ENCODE data around the gene ADD2. TPM values are rescaled to one million over a fixed set of nuclear protein-coding genes. Genes with fewer than 3 reads are reported as not detected.
"Not testable (repeated sequence)": the region's sequence is repeated elsewhere in the genome, so short reads cannot be mapped to it uniquely, and the experiment has no call there.

The ADD2 gene
- total RNA-seq, 2 donors from 2014 or later, result 14.8 to 53.0 TPM

DNA sequence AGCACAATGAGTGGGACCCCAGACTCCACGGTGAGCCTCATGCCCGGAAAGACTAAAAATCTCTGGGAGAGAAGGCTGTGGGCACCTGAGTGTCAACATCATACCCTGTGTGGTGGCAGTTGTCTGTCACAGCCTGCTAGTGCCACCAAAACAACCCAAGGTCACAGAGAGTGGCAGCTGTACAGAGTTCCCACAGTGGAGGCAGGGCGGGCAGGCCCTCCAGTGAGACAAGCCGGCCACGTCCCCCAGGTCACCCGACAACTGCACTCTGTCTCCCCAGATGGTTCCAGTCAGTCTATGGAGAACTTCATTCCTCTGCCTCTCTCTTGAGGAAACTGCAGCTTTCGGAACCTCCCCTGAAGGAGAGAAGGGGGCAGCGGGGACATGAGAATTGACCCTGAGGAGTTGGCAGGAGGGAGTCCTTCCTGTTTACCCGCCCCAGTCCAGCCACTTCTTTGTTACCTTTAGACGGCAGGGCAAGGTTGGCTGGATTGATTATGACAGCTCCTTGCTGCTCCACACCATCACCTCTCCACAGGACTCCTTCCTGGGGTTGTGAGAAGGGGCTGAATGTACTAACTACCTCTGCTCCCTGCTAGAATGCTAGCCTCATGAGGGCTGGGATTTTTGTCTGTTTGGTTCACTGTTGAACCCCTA is 33.7 kb upstream of the ADD2 start:
- peaks cover 25% of the 10 kb centered on the region for H3K9me3 Mint-ChIP-seq
- H3K4me3 Mint-ChIP-seq, result no peak overlapping the region
- no peaks in the 10 kb centered on the region for H3K36me3 ChIP-seq (ENCODE audit: control insufficient read depth, insufficient read depth, low read length)
- no peaks in the 10 kb centered on the region for H3K27me3 ChIP-seq (ENCODE audit: control insufficient read depth, insufficient read depth, low read length, poor library complexity, severe bottlenecking)
- peaks cover 10% of the 10 kb centered on the region for H3K4me1 Mint-ChIP-seq
- no peak overlapping the region for H3K27ac ChIP-seq (ENCODE audit: low read depth, low read length)
- peaks cover 58% of the 10 kb centered on the region for H3K27me3 Mint-ChIP-seq (ENCODE audit: insufficient read depth)
- H3K4me1 ChIP-seq (ENCODE audit: control insufficient read depth, insufficient read depth, low read length), result no peaks in the 10 kb centered on the region
- H3K9ac ChIP-seq (ENCODE audit: extremely low read depth, low read length, poor library complexity, severe bottlenecking), result no peak overlapping the region
- no peak overlapping the region for H3K4me3 ChIP-seq (ENCODE audit: low read length)
- TF ChIP-seq, protein P1, sequence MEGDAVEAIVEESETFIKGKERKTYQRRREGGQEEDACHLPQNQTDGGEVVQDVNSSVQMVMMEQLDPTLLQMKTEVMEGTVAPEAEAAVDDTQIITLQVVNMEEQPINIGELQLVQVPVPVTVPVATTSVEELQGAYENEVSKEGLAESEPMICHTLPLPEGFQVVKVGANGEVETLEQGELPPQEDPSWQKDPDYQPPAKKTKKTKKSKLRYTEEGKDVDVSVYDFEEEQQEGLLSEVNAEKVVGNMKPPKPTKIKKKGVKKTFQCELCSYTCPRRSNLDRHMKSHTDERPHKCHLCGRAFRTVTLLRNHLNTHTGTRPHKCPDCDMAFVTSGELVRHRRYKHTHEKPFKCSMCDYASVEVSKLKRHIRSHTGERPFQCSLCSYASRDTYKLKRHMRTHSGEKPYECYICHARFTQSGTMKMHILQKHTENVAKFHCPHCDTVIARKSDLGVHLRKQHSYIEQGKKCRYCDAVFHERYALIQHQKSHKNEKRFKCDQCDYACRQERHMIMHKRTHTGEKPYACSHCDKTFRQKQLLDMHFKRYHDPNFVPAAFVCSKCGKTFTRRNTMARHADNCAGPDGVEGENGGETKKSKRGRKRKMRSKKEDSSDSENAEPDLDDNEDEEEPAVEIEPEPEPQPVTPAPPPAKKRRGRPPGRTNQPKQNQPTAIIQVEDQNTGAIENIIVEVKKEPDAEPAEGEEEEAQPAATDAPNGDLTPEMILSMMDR (conservative IDR thresholded peaks at IDR 0.05), result no peak
- peaks cover 4% of the 10 kb centered on the region for H3K36me3 Mint-ChIP-seq (ENCODE audit: low read depth)
- peaks cover 11% of the 10 kb centered on the region for H3K9me3 ChIP-seq (ENCODE audit: control insufficient read depth, low read length)
- DNase-seq, result no peak
- 85 to 95% methylated on average over 6 to 10 of the region's 10 CpGs for WGBS, 2 experiments (ENCODE audit: insufficient coverage in 1 of 2, insufficient read length in 1 of 2)
- no peak overlapping the region for H3K27ac Mint-ChIP-seq

DNA sequence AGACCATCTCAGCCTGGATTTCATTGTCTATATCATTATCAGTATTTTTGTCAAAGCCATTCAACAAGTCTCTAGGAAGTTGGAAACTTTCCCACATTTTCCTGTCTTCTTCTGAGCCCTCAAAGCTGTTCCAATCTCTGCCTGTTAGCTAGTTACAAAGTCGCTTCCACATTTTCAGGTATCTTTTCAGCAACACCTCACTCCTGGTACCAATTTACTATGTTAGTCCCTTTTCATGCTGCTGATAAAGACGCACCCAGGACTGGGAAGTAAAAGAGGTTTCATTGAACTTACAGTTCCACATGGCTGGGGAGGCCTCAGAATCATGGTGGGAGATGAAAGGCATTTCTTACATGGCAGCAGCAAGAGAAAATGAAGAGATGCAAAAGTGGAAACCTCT is 31.7 kb upstream of the ADD2 start:
- Histone ChIP-seq H3K27me3 (ENCODE audit: control insufficient read depth, insufficient read depth, low read length, poor library complexity, severe bottlenecking) (no peaks in the 10 kb centered on the region), H3K9me3 (ENCODE audit: control insufficient read depth, low read length) (peaks cover 11% of the 10 kb centered on the region), H3K4me3 (ENCODE audit: low read length) (no peak overlapping the region), H3K9ac (ENCODE audit: extremely low read depth, low read length, poor library complexity, severe bottlenecking) (no peak overlapping the region), H3K4me1 (ENCODE audit: control insufficient read depth, insufficient read depth, low read length) (no peaks in the 10 kb centered on the region), H3K36me3 (ENCODE audit: control insufficient read depth, insufficient read depth, low read length) (no peaks in the 10 kb centered on the region), H3K27ac (ENCODE audit: low read depth, low read length) (no peak overlapping the region)
- peaks cover 25% of the 10 kb centered on the region for H3K9me3 Mint-ChIP-seq
- WGBS, 2 experiments (ENCODE audit: insufficient coverage in 1 of 2, insufficient read length in 1 of 2), result 83 to 84% methylated on average over 1 to 2 of the region's 2 CpGs
- H3K27ac Mint-ChIP-seq, result no peak overlapping the region
- H3K36me3 Mint-ChIP-seq (ENCODE audit: low read depth), result peaks cover 4% of the 10 kb centered on the region
- TF ChIP-seq, protein P1 (conservative IDR thresholded peaks at IDR 0.05), result no peak
- H3K4me3 Mint-ChIP-seq, result no peak overlapping the region
- peaks cover 24% of the 10 kb centered on the region for H3K4me1 Mint-ChIP-seq
- DNase-seq, result no peak
- H3K27me3 Mint-ChIP-seq (ENCODE audit: insufficient read depth), result peaks cover 62% of the 10 kb centered on the region

DNA sequence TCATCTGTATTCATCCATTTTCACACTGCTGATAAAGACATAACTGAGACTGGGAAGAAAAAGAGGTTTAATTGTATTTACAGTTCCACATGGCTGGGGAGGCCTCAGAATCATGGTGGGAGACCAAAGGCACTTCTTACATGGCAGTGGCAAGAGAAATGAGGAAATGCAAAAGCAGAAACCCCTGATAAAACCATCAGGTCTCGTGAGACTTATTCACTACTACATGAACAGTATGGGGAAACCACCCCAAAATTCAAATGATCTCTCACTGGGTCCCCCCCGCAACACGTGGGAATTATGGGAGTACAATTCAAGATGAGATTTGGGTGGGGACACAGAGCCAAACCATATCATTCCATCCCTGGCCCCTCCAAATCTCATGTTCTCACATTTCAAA is 30.0 kb upstream of the ADD2 start:
- 86% methylated on average over 3 of the region's 3 CpGs; no CpG with 5 or more reads in 1 of the 2 experiments for WGBS, 2 experiments (ENCODE audit: insufficient coverage in 1 of 2, insufficient read length in 1 of 2)
- peaks cover 70% of the 10 kb centered on the region for H3K27me3 Mint-ChIP-seq (ENCODE audit: insufficient read depth)

More for the DNA sequence above, 30.0 kb upstream of the ADD2 start:
- H3K9ac ChIP-seq (ENCODE audit: extremely low read depth, low read length, poor library complexity, severe bottlenecking); H3K27ac Mint-ChIP-seq; H3K36me3 ChIP-seq (ENCODE audit: control insufficient read depth, insufficient read depth, low read length); DNase-seq; H3K4me3 Mint-ChIP-seq; H3K4me3 ChIP-seq (ENCODE audit: low read length); H3K4me1 ChIP-seq (ENCODE audit: control insufficient read depth, insufficient read depth, low read length); H3K27ac ChIP-seq (ENCODE audit: low read depth, low read length); H3K36me3 Mint-ChIP-seq (ENCODE audit: low read depth): not testable (repeated sequence)
- Mint-ChIP-seq H3K9me3 (peaks cover 25% of the 10 kb centered on the region), H3K4me1 (peaks cover 24% of the 10 kb centered on the region)
- Histone ChIP-seq H3K9me3 (ENCODE audit: control insufficient read depth, low read length) (peaks cover 11% of the 10 kb centered on the region), H3K27me3 (ENCODE audit: control insufficient read depth, insufficient read depth, low read length, poor library complexity, severe bottlenecking) (peaks cover 15% of the 10 kb centered on the region)
